COLO668 (cell line): ENCODE measurements around the gene SECISBP2.

Experiments used
- DNase-seq: peaks from one replicate; lab custom pipeline; 2025; ENCODE audit not compliant: unreplicated experiment; lab: John Stamatoyannopoulos, UW

Gene SECISBP2

DNA sequence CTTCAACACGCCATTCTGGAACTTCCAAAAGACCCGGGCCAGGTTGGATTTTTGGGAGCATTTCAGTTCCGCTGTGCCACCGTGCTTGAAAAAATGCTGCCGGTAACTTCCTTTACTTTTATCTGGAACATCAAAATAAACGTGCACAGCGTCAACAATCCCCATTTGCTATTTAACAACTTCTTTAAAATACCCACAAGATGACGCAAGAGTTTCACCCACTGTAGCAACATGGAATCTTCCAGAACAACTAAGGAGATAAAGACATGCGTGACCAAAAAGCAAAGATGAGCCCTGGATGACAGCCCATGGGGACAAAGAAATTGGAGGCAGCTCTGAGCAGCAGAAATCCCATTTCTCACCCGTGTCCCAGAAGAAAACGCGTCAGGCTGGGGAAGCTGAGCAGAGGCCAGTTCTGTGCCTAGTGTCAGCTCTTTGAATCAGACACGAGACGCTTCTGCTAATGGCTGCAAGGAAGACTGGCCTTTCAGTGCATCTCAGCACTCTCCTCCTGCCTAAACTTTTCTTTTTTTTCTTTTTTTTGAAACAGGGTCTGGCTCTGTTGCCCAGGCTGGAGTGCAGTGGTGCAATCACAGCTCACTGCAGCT, 61.3 kb downstream of the SECISBP2 start:
- no peak for DNase-seq

DNA sequence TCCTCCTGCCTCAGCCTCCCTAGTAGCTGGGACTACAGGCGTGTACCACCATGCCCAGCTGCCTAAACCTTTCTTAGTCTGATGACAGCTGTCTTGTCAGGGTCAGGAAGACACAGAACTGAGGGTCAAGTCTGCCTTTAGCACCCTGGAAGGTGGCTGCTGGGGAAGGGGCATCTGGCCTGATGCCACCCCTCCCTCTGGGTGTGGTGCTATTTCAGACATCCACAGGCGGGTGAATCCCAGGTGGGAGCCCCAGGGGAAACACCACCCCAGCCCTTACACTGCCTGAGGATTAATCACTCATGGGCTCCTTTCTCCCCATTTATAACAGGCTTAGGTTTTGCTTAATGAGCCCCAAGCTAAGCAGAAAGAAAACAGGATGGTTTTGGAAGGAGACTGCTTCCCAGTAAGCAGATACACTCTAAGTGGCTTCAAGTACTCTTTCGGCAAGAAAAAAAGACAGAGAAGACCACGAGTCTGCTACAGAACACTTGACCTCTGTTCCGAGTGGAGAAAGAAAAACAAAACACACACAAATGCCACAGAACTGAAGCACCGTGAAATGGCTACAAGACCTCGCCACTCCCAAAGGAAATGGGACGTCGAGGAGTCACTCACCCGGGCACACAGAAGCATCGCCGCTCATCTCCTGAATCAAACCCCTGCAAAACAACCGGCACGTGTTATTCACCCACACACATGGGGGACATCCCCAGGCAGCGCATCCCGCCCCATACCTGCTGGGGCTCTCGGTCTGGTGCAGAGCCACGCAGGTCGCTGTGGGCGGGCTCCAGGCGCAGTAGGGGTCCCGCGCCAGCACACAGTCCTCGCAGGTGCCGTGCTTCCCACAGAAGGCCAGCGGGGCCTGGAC, 62.4 kb downstream of the SECISBP2 start:
- no peak for DNase-seq

DNA sequence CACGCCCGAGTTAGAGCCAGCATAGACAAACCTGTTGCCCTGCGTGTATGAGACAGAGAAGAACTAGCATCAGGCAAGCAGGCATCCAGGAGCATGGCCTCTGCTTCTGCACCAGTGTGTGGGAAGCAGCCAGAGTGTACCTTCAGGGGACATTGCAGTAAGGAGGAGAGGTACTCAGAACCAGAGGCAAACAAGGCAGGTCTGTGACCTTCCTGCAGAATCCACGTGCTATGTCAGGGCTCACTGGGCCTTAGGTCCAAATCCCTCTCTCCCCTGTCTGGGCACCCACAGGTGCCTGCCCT, 63.0 kb downstream of the SECISBP2 start:
- DNase-seq: no peak

DNA sequence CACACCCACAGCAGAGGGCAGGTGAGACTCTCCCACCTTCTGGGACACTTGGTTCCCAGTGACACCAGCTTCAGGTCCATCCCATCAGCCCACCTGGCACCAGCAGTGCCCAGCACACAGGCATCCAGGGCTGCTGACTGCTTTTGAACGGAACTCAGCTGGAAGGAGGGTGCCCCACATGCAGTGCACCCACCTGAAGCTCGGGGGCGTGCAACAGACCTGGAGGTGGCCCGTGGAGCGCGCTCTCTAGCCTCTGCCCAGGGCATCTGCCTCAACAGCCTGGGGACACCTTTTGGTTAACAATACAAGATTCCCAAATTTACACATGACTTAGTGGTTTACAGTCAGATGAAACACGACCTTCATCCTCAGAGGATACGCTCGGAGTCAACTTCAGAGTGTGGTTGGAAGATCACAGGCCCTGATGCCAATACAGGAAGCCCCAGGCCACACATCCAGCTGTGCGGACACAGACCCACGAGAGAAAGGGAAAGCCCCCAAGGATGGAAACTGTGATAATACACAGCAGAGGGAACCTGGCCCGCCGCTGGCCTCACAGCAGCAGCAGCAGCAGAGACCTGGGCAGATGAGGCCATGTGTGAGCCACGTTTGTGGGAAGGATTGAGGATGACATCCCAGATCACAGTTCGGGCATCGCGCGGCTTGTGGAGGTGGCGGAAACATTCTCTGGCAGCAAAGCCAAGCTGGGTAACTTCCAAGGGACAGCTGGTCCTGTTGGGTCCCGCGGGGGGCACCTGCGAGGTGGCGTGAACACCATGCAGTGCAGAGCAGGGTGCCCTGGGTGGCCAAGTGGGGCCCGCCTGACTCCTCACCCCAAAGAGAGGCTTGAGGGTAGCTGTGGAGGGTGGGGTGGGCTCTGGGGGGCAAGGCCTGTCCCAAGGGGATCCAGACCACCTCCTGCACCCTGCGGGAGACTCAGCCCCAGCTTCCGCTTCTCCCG, 64.0 kb downstream of the SECISBP2 start:
- DNase-seq: no peak

DNA sequence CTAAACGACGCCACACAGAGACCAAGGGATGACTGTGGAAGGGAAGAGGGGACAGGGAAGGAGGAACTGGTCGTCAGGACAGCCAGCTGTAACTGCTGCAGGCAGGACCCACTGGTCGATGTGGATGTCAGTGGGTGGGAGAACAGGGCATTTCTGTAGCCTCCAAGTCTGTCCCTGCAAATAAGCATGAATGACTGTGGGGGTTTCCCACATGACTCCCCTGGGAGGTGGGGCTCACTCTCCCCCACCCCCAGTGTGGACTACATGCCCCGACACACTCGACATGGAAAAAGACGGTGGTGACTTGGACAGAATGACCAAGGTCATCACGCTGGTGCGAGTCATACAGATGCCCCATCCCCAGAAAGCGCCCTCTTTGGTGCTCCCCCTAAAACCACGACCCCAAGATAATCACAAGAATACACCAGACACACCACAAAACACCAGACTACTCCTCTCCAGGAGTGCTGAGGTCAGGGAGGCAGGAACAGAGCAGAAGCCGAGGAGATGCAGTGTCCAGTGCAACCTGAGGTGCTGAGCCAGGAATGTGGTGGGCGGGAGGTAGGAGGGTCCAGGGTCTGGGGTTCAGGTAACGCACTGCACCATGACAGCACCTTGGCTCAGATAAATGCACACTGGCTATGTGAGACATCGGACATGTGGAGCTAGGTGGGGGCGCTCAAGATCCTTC, 64.9 kb downstream of the SECISBP2 start:
- no peak for DNase-seq

DNA sequence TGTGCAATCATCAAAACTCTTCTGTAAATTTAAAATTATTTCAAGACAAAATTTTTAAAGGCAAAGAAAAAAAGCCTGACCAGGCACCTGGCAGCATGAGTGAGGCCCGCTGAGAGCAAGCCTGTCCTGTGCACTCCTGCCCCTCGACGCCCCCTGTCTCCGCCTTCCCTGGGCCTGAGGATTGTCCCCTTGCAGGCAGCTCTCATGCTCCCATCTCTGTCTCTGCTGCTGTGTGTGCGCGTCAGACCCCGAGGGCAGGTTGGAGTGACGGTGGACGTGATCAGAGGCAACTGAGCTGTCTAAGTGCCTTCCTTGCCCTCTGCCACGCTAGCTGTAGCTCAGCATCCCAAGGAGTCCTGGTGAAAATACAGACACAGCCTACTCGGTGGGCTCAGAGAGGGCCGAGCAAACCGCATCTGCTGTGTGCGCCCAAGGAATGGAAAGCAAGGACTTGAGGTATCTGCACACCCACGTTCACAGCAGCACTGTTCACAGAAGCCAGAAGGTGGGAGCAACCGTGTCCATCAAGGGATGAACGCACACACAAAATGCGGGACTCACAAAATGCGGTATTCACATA, 65.5 kb downstream of the SECISBP2 start:
- DNase-seq: no peak

DNA sequence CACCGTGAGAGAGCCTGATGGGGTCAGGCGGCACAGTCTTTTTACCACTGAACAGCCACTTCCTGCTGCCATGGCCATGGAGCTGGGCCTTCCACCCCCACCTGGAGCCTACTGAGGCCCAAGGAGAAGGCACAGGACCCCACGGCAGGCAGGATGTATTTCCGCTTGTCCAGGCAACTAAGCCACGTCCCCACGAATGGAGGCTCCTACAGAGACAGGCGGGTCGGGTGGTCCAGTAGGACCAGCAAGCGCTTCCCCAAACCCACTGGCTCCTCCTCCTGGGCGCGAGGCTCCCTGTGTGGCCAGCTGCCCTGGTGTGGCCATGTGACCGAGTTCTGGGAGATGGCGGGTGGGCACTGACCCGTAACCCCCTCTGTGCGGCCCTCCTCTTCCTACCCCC, 66.5 kb downstream of the SECISBP2 start:
- no peak for DNase-seq

DNA sequence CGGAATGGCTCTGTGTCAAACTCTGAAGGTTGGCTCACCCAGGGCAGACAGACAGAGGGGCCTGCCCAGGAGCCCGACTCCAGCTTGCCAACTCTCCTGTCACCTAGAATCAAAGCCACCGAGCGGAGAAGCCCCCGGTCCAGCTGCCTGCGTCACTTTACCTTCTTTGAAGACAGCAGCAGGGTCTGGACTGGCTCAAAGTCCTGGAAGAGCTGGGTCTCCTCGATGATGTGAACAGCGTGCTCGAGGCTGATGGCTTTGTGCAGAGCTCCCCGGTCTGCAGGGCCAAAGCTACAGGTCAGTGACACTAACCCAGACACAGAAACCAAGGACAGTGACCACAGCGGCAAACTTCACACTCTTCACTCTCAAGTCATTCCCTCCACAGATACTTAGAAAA, 67.9 kb downstream of the SECISBP2 start:
- DNase-seq: no peak

DNA sequence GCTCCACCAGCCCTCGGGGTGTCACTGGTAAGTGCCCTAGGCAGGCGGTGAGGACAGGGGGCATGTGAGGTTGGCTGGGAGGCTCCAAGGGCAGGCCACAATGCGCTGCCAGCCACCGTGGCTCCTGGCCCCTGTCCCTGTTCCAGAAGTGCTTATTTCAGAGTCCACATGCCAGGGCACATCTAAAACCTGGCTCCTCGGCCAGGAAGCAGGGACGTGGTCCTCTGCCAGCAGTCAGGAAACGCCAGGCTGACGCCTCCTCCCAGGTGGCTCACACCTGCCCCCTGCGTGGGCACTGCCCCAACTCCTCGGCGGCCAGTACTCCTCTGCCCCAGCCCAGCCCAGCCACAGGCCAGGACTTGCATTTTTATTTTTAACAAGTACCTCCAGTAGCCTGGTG, 68.5 kb downstream of the SECISBP2 start:
- no peak for DNase-seq

DNA sequence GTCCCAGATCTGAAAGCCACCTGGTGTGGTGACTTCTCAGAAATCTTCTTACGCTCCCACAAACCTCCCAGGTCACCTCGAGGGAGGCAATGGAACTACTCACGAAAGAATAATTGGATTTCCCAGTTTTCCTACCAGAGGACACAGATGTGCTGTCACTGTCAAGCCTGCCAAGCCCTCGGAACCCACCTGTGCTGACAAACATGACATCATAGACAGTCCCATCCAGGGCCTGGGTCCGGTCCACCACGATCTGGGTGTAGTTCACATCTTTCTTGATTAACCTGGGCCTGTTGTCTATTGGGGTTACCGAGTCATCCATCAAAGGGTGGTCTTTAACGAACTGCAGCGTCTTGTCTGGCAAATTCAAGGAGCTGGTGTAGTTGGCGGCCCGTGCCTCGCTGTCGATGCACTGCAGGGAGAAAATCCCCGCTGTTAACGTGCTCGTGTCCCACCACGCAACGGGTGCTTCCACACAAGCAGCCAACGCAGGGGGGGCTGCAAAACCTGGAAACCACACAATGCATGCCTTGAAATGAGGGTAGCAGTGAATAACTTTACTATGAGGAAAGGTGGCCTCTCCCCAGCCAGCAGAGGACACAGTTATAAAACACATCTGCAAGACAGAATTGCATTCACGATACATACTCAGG, 69.0 kb downstream of the SECISBP2 start:
- DNase-seq: no peak

DNA sequence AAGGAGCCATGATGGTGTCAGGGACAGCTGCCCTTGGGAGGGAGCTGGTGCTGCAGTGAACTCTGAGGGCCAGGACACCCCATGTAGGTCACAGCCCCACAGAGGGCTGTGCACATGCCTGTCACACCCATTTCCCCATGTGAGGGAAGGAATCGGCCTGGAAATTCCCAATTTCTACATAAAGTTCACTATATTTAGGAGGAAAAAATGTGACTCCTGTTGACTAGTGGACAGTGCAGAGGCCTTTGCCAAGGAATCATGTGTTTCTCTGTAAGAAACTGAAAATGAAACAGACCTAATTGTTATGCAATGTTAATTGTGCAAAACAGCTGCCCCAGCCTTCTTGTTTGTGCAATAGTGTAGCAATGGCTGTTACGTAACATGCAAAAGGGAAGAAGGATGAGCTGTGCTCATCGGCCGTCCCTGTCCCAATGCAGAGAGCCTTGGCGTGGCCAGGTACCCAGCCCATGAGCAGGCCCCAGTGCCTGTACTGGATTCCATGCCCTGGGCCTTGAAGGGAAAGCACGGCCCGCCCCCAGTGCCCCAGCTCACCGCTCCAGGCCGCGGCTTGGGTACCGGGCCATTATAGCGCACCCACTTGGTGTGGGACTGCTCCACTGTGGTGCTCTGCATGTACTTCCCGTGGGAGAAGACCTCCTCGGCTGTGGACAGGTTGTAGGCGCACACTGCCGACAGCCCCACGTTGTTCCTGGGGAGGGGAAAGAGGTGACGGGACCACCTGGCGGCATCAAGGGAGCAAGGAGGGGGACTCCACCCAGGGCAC, 70.0 kb downstream of the SECISBP2 start:
- DNase-seq: no peak

DNA sequence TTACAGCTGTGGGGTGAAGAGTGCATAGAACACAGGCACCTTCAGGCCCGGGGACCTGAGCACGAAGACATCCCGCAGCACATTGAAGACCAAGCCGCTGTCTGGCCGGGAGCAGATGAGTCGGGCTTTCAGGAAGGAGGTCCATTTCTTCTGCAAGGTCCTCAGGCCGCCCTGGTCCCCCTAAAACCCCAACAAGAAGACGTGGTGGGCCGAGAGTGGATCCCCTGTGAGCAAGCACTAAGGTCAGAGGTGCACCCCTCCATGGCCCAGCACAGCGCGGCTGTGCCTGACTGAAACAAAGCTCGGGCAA, 70.5 kb downstream of the SECISBP2 start:
- DNase-seq: no peak

DNA sequence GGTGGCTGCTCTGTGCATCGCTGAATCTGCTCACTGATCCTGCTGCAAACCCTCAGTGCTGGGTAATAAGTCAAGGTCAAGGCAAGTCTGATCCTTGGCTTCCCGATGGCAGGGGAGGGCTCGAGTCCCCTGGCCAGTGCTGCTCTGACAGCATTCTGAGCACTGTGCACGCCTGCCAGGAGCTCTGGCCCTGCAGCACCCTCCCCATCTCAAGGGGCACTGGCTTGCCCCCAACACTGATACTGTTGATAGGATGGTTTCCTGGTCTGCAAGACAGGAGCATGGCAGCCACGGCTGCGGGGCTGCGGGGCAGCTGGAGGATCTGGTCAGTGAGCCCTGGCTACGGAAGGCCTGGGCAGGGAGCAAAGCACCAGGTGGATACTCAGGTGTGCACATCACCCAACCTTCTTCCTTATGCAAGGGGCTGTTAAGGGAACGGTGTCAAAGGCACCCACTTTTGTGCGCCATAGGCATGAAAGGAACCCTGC, 71.8 kb downstream of the SECISBP2 start:
- no peak for DNase-seq

DNA sequence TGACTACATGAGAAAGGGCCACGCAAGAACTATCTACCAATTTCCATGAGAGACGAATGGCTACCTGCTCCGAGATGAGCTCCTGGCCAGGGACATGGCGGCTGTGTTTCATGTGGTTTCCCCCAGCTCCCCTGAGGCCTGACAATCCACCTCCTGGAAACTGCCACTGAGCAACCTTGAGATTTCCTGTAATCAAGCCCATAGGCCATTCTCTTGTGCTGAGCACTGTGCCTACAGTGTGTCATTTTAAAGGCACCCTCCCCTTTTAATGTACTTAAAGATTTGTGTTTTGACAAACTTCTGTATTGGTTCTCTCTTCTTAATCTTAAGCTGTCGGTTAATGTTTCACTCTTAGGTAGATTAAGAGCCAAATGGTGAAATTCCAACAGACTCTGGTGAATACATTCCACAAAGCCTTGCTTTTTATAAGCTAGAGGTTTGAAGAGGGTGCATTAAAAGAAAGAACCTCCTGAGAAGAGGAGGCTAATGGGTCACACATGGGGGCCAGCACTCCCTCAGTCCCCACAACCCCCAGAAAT, 72.3 kb downstream of the SECISBP2 start:
- no peak for DNase-seq

DNA sequence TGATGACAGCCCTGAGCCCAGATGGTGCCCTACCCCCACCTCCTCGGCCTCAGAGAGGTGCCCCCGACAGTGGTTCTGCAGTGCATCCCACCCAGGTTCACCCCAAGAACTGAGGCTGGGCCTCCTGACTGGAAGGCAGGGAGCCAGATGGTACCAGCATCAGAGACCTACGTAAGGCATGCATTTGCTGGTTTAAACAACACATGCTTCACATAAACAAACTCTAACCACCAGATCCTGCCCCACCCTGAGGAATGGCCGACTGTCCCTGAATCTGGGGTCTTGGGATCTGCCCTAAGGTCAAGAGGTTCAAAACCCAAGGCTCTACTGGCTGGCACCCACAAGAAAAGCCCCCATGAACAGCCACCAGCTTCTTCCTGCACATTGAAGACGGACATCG, 73.3 kb downstream of the SECISBP2 start:
- no peak for DNase-seq

DNA sequence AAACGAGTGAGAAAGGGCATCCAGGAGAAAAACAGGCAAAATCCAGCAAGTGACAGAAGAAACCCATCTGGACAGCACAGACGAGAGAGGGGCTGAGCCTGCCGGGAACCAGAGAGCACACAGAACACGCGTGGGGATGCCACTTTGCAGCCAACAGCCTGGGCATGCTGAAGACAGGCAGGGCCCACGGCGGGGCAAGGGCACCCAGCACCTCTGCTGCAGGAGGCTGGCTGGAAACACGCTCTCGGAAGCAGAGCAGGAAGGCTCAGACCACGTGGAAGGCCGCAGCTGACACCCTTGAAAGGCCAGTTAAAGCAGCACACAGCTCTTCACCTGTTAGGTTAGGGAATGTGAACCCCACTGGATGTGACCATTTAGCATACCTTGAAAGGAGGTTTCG, 76.1 kb downstream of the SECISBP2 start:
- no peak for DNase-seq

DNA sequence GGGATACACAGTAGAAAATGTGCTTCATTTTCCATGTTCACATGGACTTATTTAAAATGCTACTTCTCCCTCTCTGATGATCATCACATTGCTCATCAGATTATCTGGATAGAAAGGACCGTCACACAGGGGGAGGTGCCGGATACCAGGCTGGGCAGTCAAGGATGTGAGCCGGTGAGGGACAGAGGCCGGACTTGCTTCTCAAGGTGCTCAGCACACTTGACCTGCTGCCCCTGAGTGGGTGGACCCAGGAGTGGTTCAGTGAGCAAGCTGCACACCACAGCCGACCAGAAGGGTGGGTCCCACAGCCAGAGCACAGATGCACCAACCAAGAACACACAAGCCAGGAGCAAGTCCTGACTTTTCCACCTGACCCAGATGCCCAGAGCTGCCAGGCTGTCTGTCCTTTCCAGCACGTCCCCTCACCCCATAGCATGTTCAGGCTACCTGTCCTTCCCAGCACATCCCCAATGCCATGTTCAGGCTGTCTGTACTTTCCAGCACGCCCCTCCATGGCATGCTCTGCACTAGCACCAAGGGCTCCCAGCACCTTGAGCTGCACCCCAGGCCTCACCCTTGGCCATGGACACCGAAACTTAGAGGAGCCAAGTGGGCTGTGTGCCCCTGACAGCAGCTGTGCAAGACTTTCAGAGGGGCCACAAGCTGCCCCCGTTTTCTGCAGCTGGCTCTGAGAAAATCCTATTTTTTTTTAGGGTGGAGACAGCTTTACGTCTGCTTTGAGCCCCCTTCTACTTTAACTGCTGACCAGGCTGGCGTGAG, 77.8 kb downstream of the SECISBP2 start:
- DNase-seq: no peak

DNA sequence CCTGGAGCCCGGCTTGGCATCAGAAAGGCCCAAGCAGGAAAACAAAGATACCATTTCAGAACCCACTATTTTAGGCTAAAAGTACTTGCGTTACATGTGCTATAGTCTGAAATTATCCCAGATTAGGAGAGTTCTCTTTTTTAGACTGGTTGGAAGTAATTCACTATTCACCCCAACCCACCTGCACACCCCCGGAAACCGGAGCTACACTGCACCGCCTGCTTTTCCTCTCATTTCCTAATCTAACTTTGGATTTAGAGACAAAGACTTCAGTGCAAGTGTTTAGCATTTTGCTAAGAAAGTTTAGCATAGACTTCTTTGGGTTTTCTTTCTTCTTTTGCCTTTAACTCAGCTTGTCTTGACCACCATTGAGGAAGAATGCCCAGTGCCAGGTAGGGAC, 79.2 kb downstream of the SECISBP2 start:
- DNase-seq: no peak

DNA sequence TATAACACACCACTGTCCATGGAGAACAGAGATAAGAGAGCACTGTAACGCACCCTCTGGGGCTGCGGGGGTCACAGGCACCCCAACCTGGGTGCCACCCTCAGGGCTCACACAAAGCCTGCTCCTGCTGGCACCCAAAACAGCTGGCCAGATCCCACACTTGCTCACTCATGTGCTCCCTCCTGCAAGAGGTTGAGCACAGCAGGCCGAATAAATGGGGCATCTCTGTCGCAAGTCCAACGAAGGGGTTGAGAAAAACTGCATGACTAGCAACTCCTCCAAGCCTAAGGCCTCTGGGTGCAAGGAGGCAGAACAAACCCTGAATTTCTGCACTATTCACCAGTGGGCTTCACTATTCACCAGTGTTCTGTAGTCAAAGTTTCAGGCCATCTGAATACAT, 80.3 kb downstream of the SECISBP2 start:
- DNase-seq: no peak
